Activated gamma-delta T cell treated with anti-CD3 and anti-CD28 coated beads, Interleukin-2, amount 50 U/mL, for 16 hours (primary cell): Measurements from ENCODE around the gene PLEKHH3.
"Not testable (repeated sequence)": the region's sequence is repeated elsewhere in the genome, so short reads cannot be mapped to it uniquely, and the experiment has no call there.

Experiments
- DNase-seq: peaks from one replicate; pipeline ENCODE4 v3.0.0-alpha.2; 2020; ENCODE audit warnings: low read depth

PLEKHH3 gene

DNA sequence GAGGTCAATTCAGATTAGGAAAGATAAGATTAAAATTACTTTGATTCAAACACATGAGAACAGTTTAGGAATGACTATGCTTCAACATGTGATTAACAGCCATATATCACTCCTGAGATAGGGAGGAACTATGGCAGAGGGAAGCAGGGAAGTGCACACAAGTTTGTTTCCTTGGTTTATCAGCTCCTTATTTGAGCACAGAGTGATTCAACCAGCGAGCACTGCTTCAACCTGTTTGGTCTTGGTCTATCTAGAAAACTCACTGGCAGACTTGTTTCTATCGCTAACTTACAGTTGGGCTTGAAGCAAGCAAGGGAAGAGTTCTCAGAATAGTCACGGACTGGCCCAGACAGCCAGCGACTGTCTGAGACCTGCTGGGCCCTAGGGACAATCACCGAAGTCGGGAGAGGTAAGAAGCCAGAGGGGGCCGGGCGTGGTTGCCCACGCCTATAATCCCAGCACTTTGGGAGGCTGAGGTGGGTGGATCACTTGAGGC lies 43.8 kb downstream of the PLEKHH3 start:
- no peak for DNase-seq

GRCh38 chr17:42629411-42630009 lies 47.3 kb downstream of the PLEKHH3 start:
- DNase-seq: no peak

- DNase-seq: not testable (repeated sequence)
Observed at GRCh38 chr17:42627032-42627764, 49.6 kb downstream of the PLEKHH3 start.

GRCh38 chr17:42623732-42624596 lies 52.8 kb downstream of the PLEKHH3 start:
- no peak for DNase-seq

- no peak for DNase-seq
Observed at GRCh38 chr17:42623271-42623670, 53.5 kb downstream of the PLEKHH3 start.

DNA sequence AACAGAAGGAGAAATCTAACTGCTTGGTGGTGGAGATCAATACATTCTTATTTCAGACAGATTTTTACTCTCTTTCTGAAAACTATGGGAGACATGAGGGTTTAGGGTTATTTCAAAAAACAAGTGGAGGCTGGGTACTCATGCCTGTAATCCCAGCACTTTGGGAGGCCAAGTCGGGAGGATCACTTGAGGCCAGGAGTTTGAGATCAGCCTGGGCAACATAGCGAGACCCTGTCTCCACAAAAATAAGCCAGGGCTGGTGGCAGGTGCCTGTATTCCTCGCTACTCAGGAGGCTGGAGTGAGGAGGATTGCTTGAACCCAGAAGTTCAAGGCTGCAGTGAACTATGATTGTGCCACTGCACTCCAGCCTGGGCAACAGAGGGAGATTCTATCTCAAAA lies 54.8 kb downstream of the PLEKHH3 start:
- DNase-seq: not testable (repeated sequence)

GRCh38 chr17:42618442-42619150 lies 58.2 kb downstream of the PLEKHH3 start:
- no peak for DNase-seq

DNA sequence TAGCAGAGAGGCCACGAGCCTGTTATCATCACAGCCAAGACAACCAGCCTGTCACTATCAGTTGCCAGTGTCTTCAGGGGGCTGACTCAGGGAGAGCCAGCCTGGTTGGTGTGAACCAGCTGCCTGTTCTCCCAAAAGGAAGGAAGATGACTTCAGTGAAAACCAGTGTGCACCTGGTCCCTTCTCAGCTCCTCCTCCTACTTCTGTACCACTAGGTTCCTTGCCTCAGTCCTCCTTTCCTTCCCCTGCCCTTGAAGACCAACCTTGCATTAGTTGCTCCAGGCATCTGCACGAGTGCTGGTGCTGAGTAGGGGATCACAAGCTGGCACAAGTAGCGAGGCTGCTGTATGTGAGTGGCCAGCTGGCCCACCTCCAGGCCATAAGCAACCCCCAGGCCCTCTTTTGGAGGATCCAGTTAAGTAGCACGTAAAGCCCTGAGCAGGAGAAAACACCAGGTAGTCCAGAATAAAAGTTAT lies 58.8 kb downstream of the PLEKHH3 start:
- DNase-seq: no peak
